Breast epithelium (tissue), 3 donors: ENCODE measurements around the gene ANGPT4.

Experiments
- POLR2A ChIP-seq: fragments of 450-650 bp; IDR thresholded peaks from one replicate; pipeline ENCODE4 v1.6.1; 2016; ENCODE audit warnings: antibody characterized with exemption, mild to moderate bottlenecking, moderate library complexity
- POLR2AphosphoS5 ChIP-seq, 3 donors: sonication (generic); formaldehyde crosslinking; IDR thresholded peaks; one replicate each; pipeline ENCODE4 v1.6.1; 2017; ENCODE audit warnings: antibody characterized with exemption in 3 of 3

DNA sequence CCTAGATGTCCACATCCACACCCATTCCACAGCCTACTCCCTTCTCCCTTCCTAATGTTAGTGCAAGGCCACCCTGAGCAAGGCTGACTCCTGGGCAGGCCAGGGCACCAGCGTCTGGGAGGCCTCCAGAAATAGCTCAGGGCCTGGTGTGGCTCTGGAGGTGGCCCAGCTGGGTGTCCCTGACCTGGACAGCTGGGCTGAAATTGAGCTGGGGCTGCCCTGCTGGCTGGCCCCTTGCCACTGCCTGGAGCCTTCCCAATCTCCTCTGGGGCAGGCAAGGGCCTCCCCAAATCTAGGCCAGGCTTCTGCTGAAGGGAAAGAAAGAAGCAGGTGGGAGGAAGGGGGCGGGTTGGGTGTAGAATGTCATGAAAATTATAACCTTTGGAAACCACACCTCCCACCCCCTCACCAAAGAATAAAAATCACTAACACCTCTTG lies 80.5 kb downstream of the ANGPT4 start:
- TF ChIP-seq POLR2AphosphoS5 (IDR thresholded peaks at IDR 0.05) (no peak), POLR2A (no peak)
